GM18951 (cell line): Measurements from ENCODE around the gene CYSLTR2.

Source experiments
- POLR2A ChIP-seq: IDR thresholded peaks from 4 replicates; pipeline ENCODE4 v1.6.1; 2011; ENCODE audit warnings: mild to moderate bottlenecking; ENCODE audit not compliant: insufficient read length, insufficient read depth; ENCODE audit errors: extremely low read depth
- in situ Hi-C: fragments of 300-500 bp; cut with MboI; formaldehyde crosslinking; loops from one replicate; pipeline ENCODE4 v1.12.0; 2022; ENCODE audit warnings: low sequenced_read_pairs, mixed read lengths, inconsistent platforms; ENCODE audit not compliant: unreplicated experiment

Gene CYSLTR2

DNA sequence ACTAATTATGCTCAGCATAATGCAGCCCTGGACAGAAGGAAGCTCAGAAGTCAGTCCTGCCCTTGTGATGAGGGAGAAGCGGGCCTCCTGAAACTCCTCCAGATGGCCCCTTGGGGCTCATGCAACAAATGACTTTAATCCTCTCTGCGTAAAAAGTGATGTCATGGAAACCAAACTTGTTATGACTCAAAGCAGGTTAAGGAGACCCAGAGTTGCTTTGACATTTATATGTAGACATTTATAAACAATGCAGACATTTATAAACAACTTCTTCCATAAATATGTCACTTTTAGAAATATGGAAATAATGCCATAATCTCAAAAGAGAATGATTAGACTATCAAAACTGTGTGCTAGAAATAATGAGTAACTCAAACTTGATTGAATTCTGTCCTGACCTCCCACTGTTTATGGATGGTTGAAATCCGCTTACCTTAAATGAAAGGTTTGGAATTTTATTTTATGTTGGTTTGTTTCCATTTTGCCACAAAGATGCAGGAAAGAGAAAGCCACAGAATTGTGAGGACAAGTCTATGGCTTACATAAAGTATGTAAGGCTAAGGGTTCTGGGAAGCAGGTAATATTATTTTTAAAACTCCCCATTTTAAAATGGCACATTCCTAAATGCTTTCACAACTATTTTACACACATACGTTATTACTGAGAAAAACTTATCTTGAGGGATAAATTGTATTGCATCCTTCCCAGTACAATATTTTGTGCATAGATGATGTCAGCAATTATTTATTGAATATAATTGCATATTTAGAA lies 73.7 kb downstream of the CYSLTR2 start:
- TF ChIP-seq POLR2A: no peak
- in situ Hi-C loops: no loop called here

DNA sequence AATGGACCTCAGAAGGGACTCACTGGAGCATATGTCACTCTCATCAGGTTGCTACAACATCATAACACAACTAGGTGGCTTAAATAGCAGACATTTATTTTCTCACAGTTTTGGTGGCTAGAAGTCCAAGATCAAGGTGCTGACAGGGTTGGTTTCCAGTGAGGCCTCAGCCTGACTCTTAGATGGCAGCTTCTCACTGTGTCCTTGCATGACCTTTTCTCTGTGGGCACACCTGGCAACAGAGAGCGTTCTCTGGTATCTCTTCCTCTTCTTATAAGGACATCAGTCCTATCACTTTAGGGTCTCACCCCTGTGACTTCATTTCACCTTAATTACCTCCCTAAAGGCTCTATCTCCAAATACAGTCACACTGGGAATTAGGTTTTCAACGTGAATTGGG lies 74.5 kb downstream of the CYSLTR2 start:
- in situ Hi-C loops: no loop called here
- TF ChIP-seq POLR2A: no peak

DNA sequence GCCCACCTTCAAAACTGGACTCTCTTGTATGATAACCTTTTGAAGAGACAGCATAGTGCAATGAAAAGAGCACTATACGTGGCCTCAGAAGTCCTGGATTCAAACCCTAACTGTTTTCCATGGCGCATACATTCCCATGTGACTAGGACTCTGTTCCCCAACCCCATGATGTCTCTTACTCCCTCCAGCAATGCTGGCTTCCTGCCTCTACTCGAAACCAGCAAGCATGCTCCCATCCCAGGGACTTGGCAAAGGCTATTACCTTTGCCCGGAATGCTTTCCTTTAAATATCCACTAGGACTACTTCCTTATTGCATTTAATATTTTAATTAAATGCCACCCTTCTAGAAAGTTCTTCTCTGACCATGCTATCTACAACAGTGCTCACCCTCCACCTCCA lies 75.1 kb downstream of the CYSLTR2 start:
- TF ChIP-seq POLR2A: no peak
- in situ Hi-C loops: no loop called here

DNA sequence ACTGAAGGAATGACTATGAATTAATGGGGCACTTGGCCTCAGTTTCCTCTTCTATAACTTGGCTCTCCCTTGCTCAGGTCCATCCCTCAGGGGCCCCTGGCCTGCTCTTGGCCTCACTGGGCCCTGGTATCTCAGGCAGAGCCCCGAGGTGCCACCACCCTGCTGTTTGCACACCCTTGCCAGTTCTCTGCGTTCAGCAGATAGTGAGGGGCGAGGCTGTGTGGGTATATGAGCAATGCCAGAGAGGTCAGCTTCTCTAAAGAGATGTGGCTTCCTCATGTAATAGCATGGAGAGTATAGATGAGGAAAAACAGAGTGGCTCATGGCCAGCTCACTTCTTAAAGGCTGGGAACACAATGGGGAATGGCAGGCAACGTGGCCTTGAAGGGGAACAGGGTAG lies 76.1 kb downstream of the CYSLTR2 start:
- in situ Hi-C loops: no loop called here
- no peak for TF ChIP-seq POLR2A

DNA sequence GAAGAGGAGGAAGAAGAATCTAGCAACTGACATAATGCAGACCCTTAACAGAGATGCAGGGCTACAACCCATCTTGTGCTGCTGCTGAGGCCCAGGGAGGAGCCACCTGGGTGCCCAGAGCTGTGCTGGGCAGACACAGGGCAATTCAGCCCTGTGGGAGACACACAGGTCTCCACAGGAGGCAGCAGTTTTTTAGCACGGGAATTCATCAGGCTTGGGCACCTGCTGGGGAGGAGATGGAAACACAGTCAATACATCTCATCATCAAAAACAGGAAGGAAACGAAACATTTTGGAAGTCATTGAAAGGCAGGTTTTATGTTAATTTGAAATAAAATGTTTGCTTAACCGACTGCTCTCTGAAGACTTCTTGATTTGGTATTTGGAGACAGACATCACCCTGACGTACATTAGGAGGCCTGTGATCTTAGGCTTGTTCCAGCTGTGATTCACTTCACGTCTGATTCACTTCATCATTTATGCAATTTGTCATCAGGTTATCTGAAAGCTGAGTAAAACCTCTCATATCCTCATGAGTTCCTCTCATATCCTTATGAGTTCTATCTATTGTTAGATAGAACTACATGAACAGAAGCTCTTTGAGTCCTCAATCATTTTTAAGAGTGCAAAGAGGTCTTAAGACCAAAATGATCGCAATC lies 77.4 kb downstream of the CYSLTR2 start:
- in situ Hi-C loops: no loop called here
- no peak for TF ChIP-seq POLR2A

DNA sequence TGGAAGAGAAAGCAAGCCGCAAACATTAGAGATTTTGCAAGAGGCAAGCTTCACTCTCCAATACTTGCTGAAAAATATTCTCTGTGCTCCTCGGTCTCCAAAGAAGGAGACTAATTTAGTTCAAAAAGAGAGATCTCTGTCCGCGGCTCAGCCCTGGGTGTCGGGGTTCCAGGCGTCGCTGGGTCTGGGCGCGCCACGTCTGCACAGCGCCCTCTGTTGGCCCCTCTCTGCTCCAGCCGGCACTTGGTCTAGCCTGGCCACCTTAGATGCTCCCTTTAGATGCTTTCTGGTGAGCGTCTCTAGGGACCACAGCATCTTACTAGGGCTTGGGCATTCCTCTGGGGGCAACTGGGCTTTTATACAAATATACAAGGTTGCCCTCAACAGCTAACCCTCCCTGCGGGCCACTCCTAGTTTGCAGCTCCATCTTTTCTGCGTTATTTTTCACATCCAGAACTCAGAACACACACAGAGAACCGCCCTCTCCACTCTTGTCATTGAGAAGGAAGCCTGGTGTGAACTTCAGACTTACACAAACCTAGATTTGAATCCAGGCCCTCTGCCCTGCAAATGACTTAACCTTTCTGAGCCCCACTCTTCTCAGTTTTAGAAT lies 78.3 kb downstream of the CYSLTR2 start:
- in situ Hi-C loops: no loop called here
- TF ChIP-seq POLR2A: no peak

GRCh38 chr13:48733739-48734335 lies 80.1 kb downstream of the CYSLTR2 start:
- TF ChIP-seq POLR2A: no peak
- in situ Hi-C loops: no loop called here

- TF ChIP-seq POLR2A: no peak
- in situ Hi-C loops: no loop called here
Observed at GRCh38 chr13:48735571-48735970, 81.8 kb downstream of the CYSLTR2 start.

GRCh38 chr13:48737689-48738088 lies 84.0 kb downstream of the CYSLTR2 start:
- in situ Hi-C loops: no loop called here
- no peak for TF ChIP-seq POLR2A

DNA sequence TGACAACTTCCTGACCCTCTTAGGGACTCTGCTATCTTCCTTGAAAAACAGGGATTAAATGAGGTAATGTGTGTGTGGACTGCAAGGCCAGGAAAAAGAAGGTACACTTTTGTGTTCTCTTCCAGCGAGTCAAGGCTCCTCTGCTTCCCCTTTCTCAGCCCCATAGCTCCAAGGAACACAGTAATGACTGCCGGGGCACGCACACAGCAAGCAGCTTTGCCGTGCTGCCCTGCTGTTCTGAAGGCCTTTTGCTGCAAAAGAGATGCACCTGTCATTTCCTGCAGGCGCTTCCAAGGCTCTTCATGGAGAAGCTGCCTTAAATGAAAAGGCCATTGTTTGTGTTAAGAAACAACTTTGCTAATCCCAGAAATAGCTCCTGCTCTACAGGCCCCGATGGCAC lies 84.6 kb downstream of the CYSLTR2 start:
- in situ Hi-C loops: no loop called here
- TF ChIP-seq POLR2A: no peak

DNA sequence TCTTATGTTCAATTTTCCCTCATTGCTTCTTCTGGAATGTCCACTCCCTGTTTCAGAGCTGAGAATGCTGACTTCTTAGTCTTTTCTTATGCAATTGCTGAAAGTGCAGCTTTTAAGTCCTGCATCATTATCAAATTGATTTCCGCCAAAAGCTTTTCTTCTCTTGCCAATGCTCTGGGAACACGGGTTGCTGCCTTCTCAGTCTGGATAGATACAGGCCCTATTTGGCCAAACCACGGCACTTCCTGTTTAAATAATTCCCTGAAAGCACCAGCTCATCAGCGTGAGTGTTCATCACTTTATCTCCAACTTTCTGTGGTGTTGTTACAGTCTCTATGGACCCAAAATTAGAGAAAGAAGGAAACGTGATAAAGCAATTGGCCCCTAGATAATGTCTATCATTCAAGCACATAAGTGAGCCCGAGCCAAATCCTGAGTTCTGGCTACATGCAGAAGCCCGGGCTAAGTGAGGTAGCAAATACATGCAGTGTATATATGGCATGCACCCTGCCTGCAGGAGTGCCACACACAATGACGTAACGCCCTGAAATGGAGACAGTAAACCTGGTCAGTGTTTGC lies 85.7 kb downstream of the CYSLTR2 start:
- no peak for TF ChIP-seq POLR2A
- in situ Hi-C loops: no loop called here

DNA sequence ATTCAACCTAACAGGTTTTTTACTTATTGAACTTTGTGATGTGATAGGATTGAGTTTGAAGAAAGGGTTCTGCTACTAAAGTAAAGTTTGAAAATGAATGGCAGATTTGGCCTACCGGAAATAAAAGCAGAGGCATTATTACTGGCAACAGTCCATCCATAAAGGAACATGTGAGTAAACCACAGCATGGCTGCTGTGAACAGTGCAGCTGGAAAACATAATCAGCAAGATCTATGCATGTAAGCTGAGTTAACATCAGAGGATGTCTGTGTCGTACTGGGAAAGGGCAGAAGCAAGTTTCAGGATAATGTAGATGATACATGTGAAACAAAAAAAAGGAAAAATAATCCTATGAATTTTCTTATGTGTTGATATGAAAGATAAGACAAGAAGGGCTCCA lies 87.6 kb downstream of the CYSLTR2 start:
- TF ChIP-seq POLR2A: no peak
- in situ Hi-C loops: no loop called here

DNA sequence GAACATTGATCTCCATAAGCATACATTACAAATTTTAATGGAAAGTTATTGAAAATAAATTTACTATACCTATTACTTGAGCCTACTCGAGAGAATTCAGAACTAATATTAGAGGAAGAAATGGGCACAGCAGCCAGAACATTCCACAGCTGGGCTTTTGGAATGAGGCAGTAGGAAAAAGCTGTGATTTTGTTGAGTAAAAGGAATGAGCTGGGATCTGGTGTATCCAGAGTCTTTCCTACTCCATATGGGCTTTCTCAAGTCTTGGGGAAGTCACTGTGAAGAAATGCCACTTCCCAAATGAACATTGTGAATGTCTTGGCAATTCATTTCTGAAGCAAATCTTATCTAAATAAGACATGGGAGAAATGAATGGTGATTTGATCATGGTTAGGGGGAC lies 93.1 kb downstream of the CYSLTR2 start:
- in situ Hi-C loops: no loop called here
- no peak for TF ChIP-seq POLR2A
